ENCODE measurements around the gene FANCE.

DNA sequence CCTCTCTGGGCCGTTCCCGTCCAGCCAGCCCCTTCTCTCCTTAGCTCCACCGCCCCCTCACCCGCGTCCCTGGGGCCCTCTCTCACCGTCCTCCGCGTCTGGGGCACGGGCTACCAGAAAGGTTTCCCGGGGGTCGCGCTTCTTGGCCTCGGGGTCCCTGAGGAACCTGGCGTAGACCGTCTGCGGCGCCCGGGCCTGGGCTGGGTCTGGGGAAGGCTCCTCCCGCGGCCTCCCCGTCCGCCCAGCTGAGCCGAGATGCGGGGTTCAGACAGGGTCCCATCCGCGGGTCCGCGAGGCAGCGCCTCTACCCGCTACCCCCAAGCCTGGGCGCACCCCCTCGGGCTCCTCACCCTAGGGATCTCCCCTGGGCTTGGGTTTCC lies 59.4 kb downstream of the FANCE start:
- TF ChIP-seq, protein P1, sequence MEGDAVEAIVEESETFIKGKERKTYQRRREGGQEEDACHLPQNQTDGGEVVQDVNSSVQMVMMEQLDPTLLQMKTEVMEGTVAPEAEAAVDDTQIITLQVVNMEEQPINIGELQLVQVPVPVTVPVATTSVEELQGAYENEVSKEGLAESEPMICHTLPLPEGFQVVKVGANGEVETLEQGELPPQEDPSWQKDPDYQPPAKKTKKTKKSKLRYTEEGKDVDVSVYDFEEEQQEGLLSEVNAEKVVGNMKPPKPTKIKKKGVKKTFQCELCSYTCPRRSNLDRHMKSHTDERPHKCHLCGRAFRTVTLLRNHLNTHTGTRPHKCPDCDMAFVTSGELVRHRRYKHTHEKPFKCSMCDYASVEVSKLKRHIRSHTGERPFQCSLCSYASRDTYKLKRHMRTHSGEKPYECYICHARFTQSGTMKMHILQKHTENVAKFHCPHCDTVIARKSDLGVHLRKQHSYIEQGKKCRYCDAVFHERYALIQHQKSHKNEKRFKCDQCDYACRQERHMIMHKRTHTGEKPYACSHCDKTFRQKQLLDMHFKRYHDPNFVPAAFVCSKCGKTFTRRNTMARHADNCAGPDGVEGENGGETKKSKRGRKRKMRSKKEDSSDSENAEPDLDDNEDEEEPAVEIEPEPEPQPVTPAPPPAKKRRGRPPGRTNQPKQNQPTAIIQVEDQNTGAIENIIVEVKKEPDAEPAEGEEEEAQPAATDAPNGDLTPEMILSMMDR (IDR thresholded peaks at IDR 0.05): no peak
- no peak for TF ChIP-seq POLR2A (IDR thresholded peaks at IDR 0.05)
